Liver (tissue), 9 donors: ENCODE data around the gene CTNNA2. TPM values are rescaled to one million over a fixed set of nuclear protein-coding genes. Genes with fewer than 3 reads are reported as not detected.

Experiments used
- DNase-seq: peaks from one replicate; pipeline ENCODE4 v3.0.0-alpha.2; 2017; ENCODE audit warnings: low spot score
- H3K27ac ChIP-seq, 2 donors: one replicate each; pipeline ENCODE4 v1.7.0; 2013; ENCODE audit warnings: inconsistent platforms in 2 of 2, low read length in 2 of 2, control low read depth in 1 of 2, low read depth in 1 of 2, mild to moderate bottlenecking in 1 of 2
- H3K27me3 ChIP-seq, 4 donors: one replicate each; pipeline versions ENCODE4 v1.6.1 to v1.7.0; 2013; ENCODE audit warnings: low read length in 3 of 4, inconsistent platforms in 1 of 4, mild to moderate bottlenecking in 1 of 4, moderate library complexity in 1 of 4; ENCODE audit not compliant: control insufficient read depth in 4 of 4, insufficient read depth in 4 of 4
- H3K36me3 ChIP-seq, 4 donors: one replicate each; pipeline versions ENCODE4 v1.6.1 to v1.7.0; 2013; ENCODE audit warnings: low read length in 3 of 4, mild to moderate bottlenecking in 3 of 4, low read depth in 1 of 4, moderate library complexity in 1 of 4; ENCODE audit not compliant: control insufficient read depth in 4 of 4, insufficient read depth in 3 of 4
- H3K4me1 ChIP-seq, 4 donors: one replicate each; pipeline versions ENCODE4 v1.6.1 to v1.7.0; 2013; ENCODE audit warnings: low read length in 3 of 4, mild to moderate bottlenecking in 3 of 4, moderate library complexity in 1 of 4; ENCODE audit not compliant: control insufficient read depth in 4 of 4, insufficient read depth in 4 of 4
- H3K4me3 ChIP-seq, 3 donors: one replicate each; pipeline versions ENCODE4 v1.6.1 to v1.7.0; 2013; ENCODE audit warnings: low read length in 3 of 3, control low read depth in 1 of 3, low read depth in 1 of 3, mild to moderate bottlenecking in 1 of 3
- H3K9ac ChIP-seq, 2 donors: one replicate each; pipeline ENCODE4 v1.7.0; 2013; ENCODE audit warnings: low read length in 2 of 2, mild to moderate bottlenecking in 2 of 2, moderate library complexity in 2 of 2, control low read depth in 1 of 2, low read depth in 1 of 2
- H3K9me3 ChIP-seq, 4 donors: one replicate each; pipeline versions ENCODE4 v1.6.1 to v1.7.0; 2013; ENCODE audit warnings: low read length in 3 of 4; ENCODE audit not compliant: control insufficient read depth in 4 of 4
- EGR1 ChIP-seq, 2 donors: IDR thresholded peaks; 2 replicates each; pipeline ENCODE4 v1.6.1; 2016 to 2018; ENCODE audit warnings: antibody characterized with exemption in 2 of 2, low read depth in 2 of 2
- FOXA1 ChIP-seq: IDR thresholded peaks from 2 replicates; pipeline ENCODE4 v1.6.1; 2016; ENCODE audit warnings: antibody characterized with exemption
- FOXA2 ChIP-seq: IDR thresholded peaks from 2 replicates; pipeline ENCODE4 v1.6.1; 2016; ENCODE audit warnings: antibody characterized with exemption
- GABPA ChIP-seq, 2 donors: IDR thresholded peaks in 1 of 2; conservative IDR thresholded peaks in 1 of 2; 2 replicates each; pipeline ENCODE4 v1.6.1; 2016; ENCODE audit warnings: antibody characterized with exemption in 2 of 2, mild to moderate bottlenecking in 1 of 2, moderate library complexity in 1 of 2
- HNF4A ChIP-seq, 2 donors: conservative IDR thresholded peaks; 2 replicates each; pipeline ENCODE4 v1.6.1; 2016; ENCODE audit warnings: antibody characterized with exemption in 2 of 2, mild to moderate bottlenecking in 2 of 2
- HNF4G ChIP-seq: IDR thresholded peaks from 2 replicates; pipeline ENCODE4 v1.6.1; 2016; ENCODE audit warnings: antibody characterized with exemption
- JUND ChIP-seq, 2 donors: IDR thresholded peaks; 2 replicates each; pipeline ENCODE4 v1.6.1; 2016; ENCODE audit warnings: antibody characterized with exemption in 2 of 2
- MAX ChIP-seq: IDR thresholded peaks from 2 replicates; pipeline ENCODE4 v1.6.1; 2016; ENCODE audit warnings: antibody characterized with exemption
- NR2F2 ChIP-seq: IDR thresholded peaks from 2 replicates; pipeline ENCODE4 v1.6.1; 2016; ENCODE audit warnings: antibody characterized with exemption
- RAD21 ChIP-seq, 2 donors: IDR thresholded peaks; 2 replicates each; pipeline ENCODE4 v1.6.1; 2016; ENCODE audit warnings: antibody characterized with exemption in 2 of 2, mild to moderate bottlenecking in 2 of 2
- REST ChIP-seq: IDR thresholded peaks from 2 replicates; pipeline ENCODE4 v1.6.1; 2016; ENCODE audit warnings: antibody characterized with exemption, mild to moderate bottlenecking
- RXRA ChIP-seq, 2 donors: IDR thresholded peaks; 2 replicates each; pipeline ENCODE4 v1.6.1; 2017 to 2018; ENCODE audit warnings: antibody characterized with exemption in 2 of 2, mild to moderate bottlenecking in 1 of 2
- SP1 ChIP-seq: IDR thresholded peaks from 2 replicates; pipeline ENCODE4 v1.6.1; 2018; ENCODE audit warnings: antibody characterized with exemption, mild to moderate bottlenecking
- TAF1 ChIP-seq: conservative IDR thresholded peaks from 2 replicates; pipeline ENCODE4 v1.6.1; 2016; ENCODE audit warnings: antibody characterized with exemption, mild to moderate bottlenecking
- YY1 ChIP-seq: IDR thresholded peaks from 2 replicates; pipeline ENCODE4 v1.6.1; 2016; ENCODE audit warnings: antibody characterized with exemption, mild to moderate bottlenecking
- WGBS: extraction: QIAGEN DNeasy Blood & Tissue Kit; methylation state at CpG from one replicate; pipeline ENCODE4 v1.1.7; 2013; 5-methylcytosine and 5-hydroxymethylcytosine counted together
- polyA plus RNA-seq, 2 donors: library from polyadenylated mRNA; stranded (reverse) in 1 of 2; unstranded in 1 of 2; fragments of 200-250 nt in 1 of 2; fragments of >200 nt in 1 of 2; fragmentation: Nextera tagmentation in 1 of 2; extraction: Ambion mirVana in 1 of 2; gene quantifications; one replicate each; pipeline versions ENCODE4 v1.2.1 to v1.2.3, GENCODE V29; 2013 to 2015
- total RNA-seq, 2 donors: library from RNA; depleted of rRNA; stranded (reverse); fragments of >200 nt; gene quantifications; one replicate each; pipeline ENCODE4 v1.2.3, GENCODE V29; 2014
- TF ChIP-seq, protein P1 (sequence below): fragments of 150-350 bp; IDR thresholded peaks from 2 replicates; pipeline ENCODE4 v1.5.1; 2017; ENCODE audit warnings: improper control_type of control experiment, low read depth, low read length; ENCODE audit not compliant: missing input control
- TF ChIP-seq, protein P2 (sequence below): IDR thresholded peaks from 2 replicates; pipeline ENCODE4 v1.6.1; 2016; ENCODE audit warnings: antibody characterized with exemption
- TF ChIP-seq, protein P3 (sequence below): IDR thresholded peaks from 2 replicates; pipeline ENCODE4 v1.6.1; 2016; ENCODE audit warnings: antibody characterized with exemption
- donor health status: healthy.
- donor health status: healthy.
- donor health status: healthy.
- donor health status: healthy.
- donor health status: healthy.

The CTNNA2 gene
- total and polyA plus RNA-seq, 4 donors = 0.05 TPM; not detected in 3

- TF ChIP-seq, protein P1, sequence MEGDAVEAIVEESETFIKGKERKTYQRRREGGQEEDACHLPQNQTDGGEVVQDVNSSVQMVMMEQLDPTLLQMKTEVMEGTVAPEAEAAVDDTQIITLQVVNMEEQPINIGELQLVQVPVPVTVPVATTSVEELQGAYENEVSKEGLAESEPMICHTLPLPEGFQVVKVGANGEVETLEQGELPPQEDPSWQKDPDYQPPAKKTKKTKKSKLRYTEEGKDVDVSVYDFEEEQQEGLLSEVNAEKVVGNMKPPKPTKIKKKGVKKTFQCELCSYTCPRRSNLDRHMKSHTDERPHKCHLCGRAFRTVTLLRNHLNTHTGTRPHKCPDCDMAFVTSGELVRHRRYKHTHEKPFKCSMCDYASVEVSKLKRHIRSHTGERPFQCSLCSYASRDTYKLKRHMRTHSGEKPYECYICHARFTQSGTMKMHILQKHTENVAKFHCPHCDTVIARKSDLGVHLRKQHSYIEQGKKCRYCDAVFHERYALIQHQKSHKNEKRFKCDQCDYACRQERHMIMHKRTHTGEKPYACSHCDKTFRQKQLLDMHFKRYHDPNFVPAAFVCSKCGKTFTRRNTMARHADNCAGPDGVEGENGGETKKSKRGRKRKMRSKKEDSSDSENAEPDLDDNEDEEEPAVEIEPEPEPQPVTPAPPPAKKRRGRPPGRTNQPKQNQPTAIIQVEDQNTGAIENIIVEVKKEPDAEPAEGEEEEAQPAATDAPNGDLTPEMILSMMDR = no peak
- TF ChIP-seq JUND (IDR thresholded peaks at IDR 0.05) (no peak), HNF4A (conservative IDR thresholded peaks at IDR 0.05) (no peak), NR2F2 (no peak), YY1 (no peak), MAX (no peak)
Measured at GRCh38 chr2:80298954-80299353, 786.1 kb downstream of the CTNNA2 start (continued).

GRCh38 chr2:80299661-80300060, 786.8 kb downstream of the CTNNA2 start:
- Histone ChIP-seq H3K27me3 (peaks cover 0 to 11% (median 8%) of the 10 kb centered on the region in 4 donors), H3K9me3 (no peaks in the 10 kb centered on the region), H3K4me3 (no peak overlapping the region), H3K36me3 (no peaks in the 10 kb centered on the region), H3K4me1 (no peaks in the 10 kb centered on the region), H3K27ac (no peak overlapping the region), H3K9ac (no peak overlapping the region)
- DNase-seq = no peak
- TF ChIP-seq, protein P2, sequence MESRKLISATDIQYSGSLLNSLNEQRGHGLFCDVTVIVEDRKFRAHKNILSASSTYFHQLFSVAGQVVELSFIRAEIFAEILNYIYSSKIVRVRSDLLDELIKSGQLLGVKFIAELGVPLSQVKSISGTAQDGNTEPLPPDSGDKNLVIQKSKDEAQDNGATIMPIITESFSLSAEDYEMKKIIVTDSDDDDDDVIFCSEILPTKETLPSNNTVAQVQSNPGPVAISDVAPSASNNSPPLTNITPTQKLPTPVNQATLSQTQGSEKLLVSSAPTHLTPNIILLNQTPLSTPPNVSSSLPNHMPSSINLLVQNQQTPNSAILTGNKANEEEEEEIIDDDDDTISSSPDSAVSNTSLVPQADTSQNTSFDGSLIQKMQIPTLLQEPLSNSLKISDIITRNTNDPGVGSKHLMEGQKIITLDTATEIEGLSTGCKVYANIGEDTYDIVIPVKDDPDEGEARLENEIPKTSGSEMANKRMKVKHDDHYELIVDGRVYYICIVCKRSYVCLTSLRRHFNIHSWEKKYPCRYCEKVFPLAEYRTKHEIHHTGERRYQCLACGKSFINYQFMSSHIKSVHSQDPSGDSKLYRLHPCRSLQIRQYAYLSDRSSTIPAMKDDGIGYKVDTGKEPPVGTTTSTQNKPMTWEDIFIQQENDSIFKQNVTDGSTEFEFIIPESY = no peak
- no peak for TF ChIP-seq GABPA (IDR thresholded peaks at IDR 0.05 in 1 of 2, conservative IDR thresholded peaks at IDR 0.05 in 1 of 2)
- no peak for TF ChIP-seq TAF1
- no peak for TF ChIP-seq MAX
- TF ChIP-seq EGR1 (IDR thresholded peaks at IDR 0.05; ENCODE audit: low read depth in 2 of 2) = no peak
- TF ChIP-seq HNF4G = no peak
- no peak for TF ChIP-seq NR2F2
- TF ChIP-seq HNF4A (conservative IDR thresholded peaks at IDR 0.05) = no peak
- TF ChIP-seq RXRA (IDR thresholded peaks at IDR 0.05) = no peak
- TF ChIP-seq, protein P3, sequence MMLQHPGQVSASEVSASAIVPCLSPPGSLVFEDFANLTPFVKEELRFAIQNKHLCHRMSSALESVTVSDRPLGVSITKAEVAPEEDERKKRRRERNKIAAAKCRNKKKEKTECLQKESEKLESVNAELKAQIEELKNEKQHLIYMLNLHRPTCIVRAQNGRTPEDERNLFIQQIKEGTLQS = no peak
- no peak for TF ChIP-seq YY1
- no peak for TF ChIP-seq JUND (IDR thresholded peaks at IDR 0.05)
- TF ChIP-seq RAD21 (IDR thresholded peaks at IDR 0.05) = no peak
- TF ChIP-seq, protein P1 = no peak
- TF ChIP-seq SP1 = no peak
- no peak for TF ChIP-seq REST
- no peak for TF ChIP-seq FOXA2
- no peak for TF ChIP-seq FOXA1
- WGBS = 39% methylated on average over 5 of the region's 5 CpGs
